Measurements from ENCODE around the gene ARNT2. TPM values are rescaled to one million over a fixed set of nuclear protein-coding genes. Genes with fewer than 3 reads are reported as not detected.

Gene ARNT2
- polyA plus RNA-seq, 2 of the 4 experiments (the other 2 are of a cell fraction), result 8.9 to 17.0 TPM

DNA sequence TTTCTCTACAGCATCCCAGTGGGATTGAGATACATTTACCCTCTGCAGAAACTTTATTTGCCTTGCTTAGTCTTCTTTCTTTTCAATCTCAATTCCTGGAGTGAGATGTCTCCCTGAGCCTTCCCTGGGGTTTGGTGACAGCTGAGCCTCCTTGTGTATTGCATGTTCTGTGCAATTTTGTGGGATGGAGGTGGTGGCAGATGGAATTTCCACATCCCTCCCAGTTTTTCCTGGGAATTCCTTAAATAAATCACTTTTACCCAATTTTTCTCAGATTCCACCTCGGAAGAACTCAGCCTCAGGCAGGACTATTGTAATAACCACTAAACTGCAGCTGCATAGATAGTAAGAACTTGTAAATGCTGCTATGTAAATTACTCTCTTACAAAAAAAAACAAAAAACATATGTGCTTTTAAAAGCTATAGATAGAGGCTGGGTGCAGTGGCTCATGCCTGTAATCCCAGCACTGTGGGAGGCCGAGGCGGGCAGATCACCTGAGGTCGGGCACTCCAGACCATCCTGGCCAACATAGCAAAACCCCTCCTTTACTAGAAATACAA, 202.4 kb downstream of the ARNT2 start:
- no peak for TF ChIP-seq CHD4 (IDR thresholded peaks at IDR 0.05; ENCODE audit: borderline replicate concordance)
- no peak for TF ChIP-seq PHF8 (IDR thresholded peaks at IDR 0.05; ENCODE audit: borderline replicate concordance, low read depth)
- TF ChIP-seq EHF (CRISPR knock-in tag; IDR thresholded peaks at IDR 0.05), result no peak
- TF ChIP-seq MAFK (IDR thresholded peaks at IDR 0.05; ENCODE audit: partially characterized antibody), result no peak
- TF ChIP-seq ZFP36 (IDR thresholded peaks at IDR 0.05; ENCODE audit: borderline replicate concordance, partially characterized antibody), result no peak
- TF ChIP-seq, protein P1, sequence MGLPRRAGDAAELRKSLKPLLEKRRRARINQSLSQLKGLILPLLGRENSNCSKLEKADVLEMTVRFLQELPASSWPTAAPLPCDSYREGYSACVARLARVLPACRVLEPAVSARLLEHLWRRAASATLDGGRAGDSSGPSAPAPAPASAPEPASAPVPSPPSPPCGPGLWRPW (IDR thresholded peaks at IDR 0.05), result no peak
- TF ChIP-seq RFX5 (IDR thresholded peaks at IDR 0.05), result no peak
- no peak for TF ChIP-seq HOXB5 (CRISPR knock-in tag; IDR thresholded peaks at IDR 0.05)
- TF ChIP-seq FOXS1 (CRISPR knock-in tag; IDR thresholded peaks at IDR 0.05), result no peak
- CTCF ChIA-PET, result interaction anchor here (0.6 to 4.4 kb wide), 3 partner anchors 39 to 174 kb away, joined by 3 to 25 read pairs (median 3); no protein-coding TSS in a partner anchor
- no peak overlapping the region for H3K4me2 ChIP-seq
- POLR2A ChIA-PET, result no interaction called here
- no peak for DNase-seq (ENCODE audit: low read depth in 1 of 2, low spot score in 1 of 2)
- H3K4me1 ChIP-seq, result no peaks in the 10 kb centered on the region
- FAIRE-seq, result no peak
- no peak for ATAC-seq
- H3K4me3 ChIP-seq, result no peak overlapping the region
- H3K9me3 ChIP-seq, result no peaks in the 10 kb centered on the region
- H3K27ac ChIP-seq, result no peak overlapping the region
- 78% methylated on average over 4 of the region's 4 CpGs for WGBS (ENCODE audit: missing lambda C conversion rate)

DNA sequence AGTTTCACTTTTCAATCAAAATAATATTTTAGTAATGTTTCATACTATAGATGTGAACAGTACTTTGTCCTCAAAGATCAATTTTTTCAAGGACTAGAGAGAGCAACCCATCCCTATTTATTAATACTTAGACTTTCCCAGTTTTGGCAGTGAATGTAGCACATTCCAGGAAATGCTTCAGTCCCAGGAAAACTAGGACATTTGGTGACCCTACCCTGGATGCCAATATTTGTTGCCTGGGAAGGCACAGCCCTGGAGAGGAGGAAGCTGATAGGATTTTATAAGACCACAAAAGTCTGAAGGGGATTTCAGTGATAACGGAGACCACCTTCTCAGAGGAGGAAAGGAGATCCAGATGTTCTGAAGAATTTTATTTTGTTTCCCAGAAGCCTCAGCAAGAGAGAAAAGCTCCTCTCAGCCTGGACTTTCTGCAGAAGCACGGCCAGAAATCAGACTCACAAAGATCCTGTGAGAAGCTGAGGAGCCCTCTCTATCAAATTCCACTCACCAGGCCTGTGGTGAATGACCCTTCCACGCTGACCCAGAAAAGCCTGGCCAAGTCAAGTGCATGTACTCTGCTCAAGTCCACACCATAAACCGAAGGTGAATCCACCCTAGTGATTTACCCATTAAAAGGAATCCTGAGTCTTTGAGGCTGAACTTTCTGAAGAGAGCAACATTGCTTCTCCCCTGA, 203.3 kb downstream of the ARNT2 start:
- no peaks in the 10 kb centered on the region for H3K4me1 ChIP-seq
- no peak overlapping the region for H3K4me3 ChIP-seq
- ATAC-seq, result no peak
- POLR2A ChIA-PET, result no interaction called here
- H3K27ac ChIP-seq, result no peak overlapping the region
- DNase-seq (ENCODE audit: low read depth in 1 of 2, low spot score in 1 of 2), result no peak
- no peak for FAIRE-seq
- TF ChIP-seq NR3C1 (IDR thresholded peaks at IDR 0.05) (no peak), TFCP2L1 (CRISPR knock-in tag; IDR thresholded peaks at IDR 0.05) (no peak), HOXB13 (CRISPR knock-in tag; IDR thresholded peaks at IDR 0.05; ENCODE audit: low read depth) (no peak), CHD4 (IDR thresholded peaks at IDR 0.05; ENCODE audit: borderline replicate concordance) (no peak), SREBF2 (IDR thresholded peaks at IDR 0.05) (no peak), NFE2L2 (conservative IDR thresholded peaks at IDR 0.05; ENCODE audit: low read length) (no peak), POLR2A (IDR thresholded peaks at IDR 0.05; ENCODE audit: low read length) (no peak), CBX8 (IDR thresholded peaks at IDR 0.05) (no peak)
- CTCF ChIA-PET, result interaction anchor here (1.4 to 1.9 kb wide), 2 partner anchors 8 to 169 kb away, joined by 3 to 4 read pairs; no protein-coding TSS in a partner anchor
- no peak overlapping the region for H3K4me2 ChIP-seq
- 60% methylated on average over 4 of the region's 4 CpGs for WGBS (ENCODE audit: missing lambda C conversion rate)
- H3K9me3 ChIP-seq, result no peaks in the 10 kb centered on the region

DNA sequence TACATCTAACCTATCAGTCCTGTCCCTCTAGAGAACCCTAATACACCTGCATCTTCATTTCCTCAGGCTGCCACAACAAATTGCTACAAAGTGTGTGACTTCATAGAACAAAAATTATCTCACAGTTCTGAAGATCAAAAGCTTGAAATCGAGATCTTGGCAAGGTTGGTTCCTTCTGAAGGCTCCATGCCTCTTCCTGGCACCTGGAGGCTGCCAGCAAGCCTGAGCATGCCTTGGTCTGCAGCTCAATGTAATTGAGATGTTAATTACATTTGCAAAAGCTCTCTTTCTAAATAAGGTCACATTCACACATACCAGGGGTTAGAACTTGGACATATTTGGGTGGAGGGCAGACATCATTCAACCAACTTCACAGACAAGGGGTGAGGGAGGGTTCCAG, 204.5 kb downstream of the ARNT2 start:
- ATAC-seq, result no peak
- Histone ChIP-seq H3K27ac (no peak overlapping the region), H3K4me2 (no peak overlapping the region), H3K9me3 (no peaks in the 10 kb centered on the region), H3K4me1 (no peaks in the 10 kb centered on the region), H3K4me3 (no peak overlapping the region)
- WGBS (ENCODE audit: missing lambda C conversion rate), result 8% methylated on average over 1 of the region's 1 CpG
- FAIRE-seq, result no peak
- ChIA-PET POLR2A (no interaction called here), CTCF (interaction anchor here (0.8 to 1.9 kb wide), 3 partner anchors 9 to 171 kb away, joined by 3 to 4 read pairs (median 3); partner anchors contain the start of gene CEMIP)
- DNase-seq (ENCODE audit: low read depth in 1 of 2, low spot score in 1 of 2), result no peak
- TF ChIP-seq ESRRA (IDR thresholded peaks at IDR 0.05; ENCODE audit: borderline replicate concordance, low read length) (no peak), RFX5 (IDR thresholded peaks at IDR 0.05) (no peak), KDM1A (IDR thresholded peaks at IDR 0.05; ENCODE audit: low read depth) (no peak), RNF2 (IDR thresholded peaks at IDR 0.05; ENCODE audit: borderline replicate concordance, low read depth) (no peak), JUN (IDR thresholded peaks at IDR 0.05) (no peak), MAFK (IDR thresholded peaks at IDR 0.05; ENCODE audit: partially characterized antibody) (no peak), MAZ (IDR thresholded peaks at IDR 0.05; ENCODE audit: borderline replicate concordance, low read depth, low read length) (no peak), FOSL2 (IDR thresholded peaks at IDR 0.05) (no peak), FOSL2 (CRISPR knock-in tag; IDR thresholded peaks at IDR 0.05) (no peak), POLR2AphosphoS2 (conservative IDR thresholded peaks at IDR 0.05; ENCODE audit: low read length) (no peak), ZFP36 (IDR thresholded peaks at IDR 0.05; ENCODE audit: borderline replicate concordance, partially characterized antibody) (no peak), MYC (IDR thresholded peaks at IDR 0.05; ENCODE audit: borderline replicate concordance, low read length) (no peak), CEBPB (IDR thresholded peaks at IDR 0.05) (no peak), FOSB (CRISPR knock-in tag; IDR thresholded peaks at IDR 0.05) (no peak), CBX2 (IDR thresholded peaks at IDR 0.05; ENCODE audit: borderline replicate concordance, low read depth) (no peak), NFE2L2 (conservative IDR thresholded peaks at IDR 0.05; ENCODE audit: low read length) (no peak)
- TF ChIP-seq, protein P2, sequence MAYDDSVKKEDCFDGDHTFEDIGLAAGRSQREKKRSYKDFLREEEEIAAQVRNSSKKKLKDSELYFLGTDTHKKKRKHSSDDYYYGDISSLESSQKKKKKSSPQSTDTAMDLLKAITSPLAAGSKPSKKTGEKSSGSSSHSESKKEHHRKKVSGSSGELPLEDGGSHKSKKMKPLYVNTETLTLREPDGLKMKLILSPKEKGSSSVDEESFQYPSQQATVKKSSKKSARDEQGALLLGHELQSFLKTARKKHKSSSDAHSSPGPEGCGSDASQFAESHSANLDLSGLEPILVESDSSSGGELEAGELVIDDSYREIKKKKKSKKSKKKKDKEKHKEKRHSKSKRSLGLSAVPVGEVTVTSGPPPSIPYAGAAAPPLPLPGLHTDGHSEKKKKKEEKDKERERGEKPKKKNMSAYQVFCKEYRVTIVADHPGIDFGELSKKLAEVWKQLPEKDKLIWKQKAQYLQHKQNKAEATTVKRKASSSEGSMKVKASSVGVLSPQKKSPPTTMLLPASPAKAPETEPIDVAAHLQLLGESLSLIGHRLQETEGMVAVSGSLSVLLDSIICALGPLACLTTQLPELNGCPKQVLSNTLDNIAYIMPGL (CRISPR knock-in tag; IDR thresholded peaks at IDR 0.05; ENCODE audit: borderline replicate concordance), result no peak
- TF ChIP-seq, protein P3, sequence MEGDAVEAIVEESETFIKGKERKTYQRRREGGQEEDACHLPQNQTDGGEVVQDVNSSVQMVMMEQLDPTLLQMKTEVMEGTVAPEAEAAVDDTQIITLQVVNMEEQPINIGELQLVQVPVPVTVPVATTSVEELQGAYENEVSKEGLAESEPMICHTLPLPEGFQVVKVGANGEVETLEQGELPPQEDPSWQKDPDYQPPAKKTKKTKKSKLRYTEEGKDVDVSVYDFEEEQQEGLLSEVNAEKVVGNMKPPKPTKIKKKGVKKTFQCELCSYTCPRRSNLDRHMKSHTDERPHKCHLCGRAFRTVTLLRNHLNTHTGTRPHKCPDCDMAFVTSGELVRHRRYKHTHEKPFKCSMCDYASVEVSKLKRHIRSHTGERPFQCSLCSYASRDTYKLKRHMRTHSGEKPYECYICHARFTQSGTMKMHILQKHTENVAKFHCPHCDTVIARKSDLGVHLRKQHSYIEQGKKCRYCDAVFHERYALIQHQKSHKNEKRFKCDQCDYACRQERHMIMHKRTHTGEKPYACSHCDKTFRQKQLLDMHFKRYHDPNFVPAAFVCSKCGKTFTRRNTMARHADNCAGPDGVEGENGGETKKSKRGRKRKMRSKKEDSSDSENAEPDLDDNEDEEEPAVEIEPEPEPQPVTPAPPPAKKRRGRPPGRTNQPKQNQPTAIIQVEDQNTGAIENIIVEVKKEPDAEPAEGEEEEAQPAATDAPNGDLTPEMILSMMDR (IDR thresholded peaks at IDR 0.05), result no peak
- TF ChIP-seq, protein P4, sequence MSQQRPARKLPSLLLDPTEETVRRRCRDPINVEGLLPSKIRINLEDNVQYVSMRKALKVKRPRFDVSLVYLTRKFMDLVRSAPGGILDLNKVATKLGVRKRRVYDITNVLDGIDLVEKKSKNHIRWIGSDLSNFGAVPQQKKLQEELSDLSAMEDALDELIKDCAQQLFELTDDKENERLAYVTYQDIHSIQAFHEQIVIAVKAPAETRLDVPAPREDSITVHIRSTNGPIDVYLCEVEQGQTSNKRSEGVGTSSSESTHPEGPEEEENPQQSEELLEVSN (IDR thresholded peaks at IDR 0.05; ENCODE audit: borderline replicate concordance, low read depth), result no peak

Measured in A549 (cell line).